Mucosa of descending colon (tissue), 3 donors: ENCODE results near the gene HDAC11. TPM values are rescaled to one million over a fixed set of nuclear protein-coding genes. Genes with fewer than 3 reads are reported as not detected.

Source experiments
- ATAC-seq: fragments of 200-7000 bp; cut with Tn5 transposase; one replicate; pipeline ENCODE4 v1.9.1; 2020; ENCODE audit warnings: mild to moderate bottlenecking, moderate library complexity
- DNase-seq, 3 donors: peaks; one replicate each; pipeline ENCODE4 v3.0.0-alpha.2; 2020
- H3K36me3 ChIP-seq: fragments of 200-600 bp; one replicate; pipeline ENCODE4 v1.8.0; 2021; ENCODE audit warnings: low read depth, mild to moderate bottlenecking
- H3K4me1 ChIP-seq: fragments of 200-600 bp; one replicate; pipeline ENCODE4 v1.8.0; 2021; ENCODE audit warnings: low read depth, mild to moderate bottlenecking
- H3K4me3 ChIP-seq: fragments of 200-600 bp; one replicate; pipeline ENCODE4 v1.8.0; 2021; ENCODE audit warnings: mild to moderate bottlenecking
- H3K9me3 ChIP-seq: fragments of 200-600 bp; one replicate; pipeline ENCODE4 v1.8.0; 2021; ENCODE audit warnings: mild to moderate bottlenecking
- intact Hi-C, 2 donors: fragments of 100-400 bp; cut with DNase I in 1 of 2; cut with micrococcal nuclease in 1 of 2; formaldehyde crosslinking; loops; one replicate each; pipeline versions ENCODE4 v1.11.0 to v1.11.1; 2022; cut with DNase I, micrococcal nuclease
- total RNA-seq, 3 donors: library from RNA; stranded (reverse); fragmentation: NEBNext Ultra II Directional in 2 of 3; extraction: Animal tissue kit (Norgen Biotek cat#: 25700) in 2 of 3; gene quantifications; one replicate each; pipeline versions ENCODE4 v1.2.1 to v1.2.4, GENCODE V29; 2021 to 2023
- TF ChIP-seq, protein P1 (sequence below): fragments of 200-600 bp; IDR thresholded peaks from one replicate; pipeline ENCODE4 v1.8.0; 2022; ENCODE audit warnings: antibody characterized with exemption, mild to moderate bottlenecking
- donor health status: DM: no; HTN: no; CAD: no; lungs with moderate emphysema.
- donor health status: DM: no; HTN: no; CAD: no.
- donor health status: DM: no; HTN: yes; CAD: no.

The HDAC11 gene
- total RNA-seq, 3 donors from 2014 or later: 23.0 to 28.7 (median 25.3) TPM

GRCh38 chr3:13506680-13507079 is 26.6 kb downstream of the HDAC11 start:
- DNase-seq: peak in 2 of 3 donors; percentile 15 to 31
- ATAC-seq: no peak
- intact Hi-C loops: no loop called here
- no peaks in the 10 kb centered on the region for H3K9me3 ChIP-seq
- no peaks in the 10 kb centered on the region for H3K4me1 ChIP-seq
- TF ChIP-seq, protein P1, sequence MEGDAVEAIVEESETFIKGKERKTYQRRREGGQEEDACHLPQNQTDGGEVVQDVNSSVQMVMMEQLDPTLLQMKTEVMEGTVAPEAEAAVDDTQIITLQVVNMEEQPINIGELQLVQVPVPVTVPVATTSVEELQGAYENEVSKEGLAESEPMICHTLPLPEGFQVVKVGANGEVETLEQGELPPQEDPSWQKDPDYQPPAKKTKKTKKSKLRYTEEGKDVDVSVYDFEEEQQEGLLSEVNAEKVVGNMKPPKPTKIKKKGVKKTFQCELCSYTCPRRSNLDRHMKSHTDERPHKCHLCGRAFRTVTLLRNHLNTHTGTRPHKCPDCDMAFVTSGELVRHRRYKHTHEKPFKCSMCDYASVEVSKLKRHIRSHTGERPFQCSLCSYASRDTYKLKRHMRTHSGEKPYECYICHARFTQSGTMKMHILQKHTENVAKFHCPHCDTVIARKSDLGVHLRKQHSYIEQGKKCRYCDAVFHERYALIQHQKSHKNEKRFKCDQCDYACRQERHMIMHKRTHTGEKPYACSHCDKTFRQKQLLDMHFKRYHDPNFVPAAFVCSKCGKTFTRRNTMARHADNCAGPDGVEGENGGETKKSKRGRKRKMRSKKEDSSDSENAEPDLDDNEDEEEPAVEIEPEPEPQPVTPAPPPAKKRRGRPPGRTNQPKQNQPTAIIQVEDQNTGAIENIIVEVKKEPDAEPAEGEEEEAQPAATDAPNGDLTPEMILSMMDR: no peak
- H3K36me3 ChIP-seq: no peaks in the 10 kb centered on the region
- H3K4me3 ChIP-seq: no peak overlapping the region

DNA sequence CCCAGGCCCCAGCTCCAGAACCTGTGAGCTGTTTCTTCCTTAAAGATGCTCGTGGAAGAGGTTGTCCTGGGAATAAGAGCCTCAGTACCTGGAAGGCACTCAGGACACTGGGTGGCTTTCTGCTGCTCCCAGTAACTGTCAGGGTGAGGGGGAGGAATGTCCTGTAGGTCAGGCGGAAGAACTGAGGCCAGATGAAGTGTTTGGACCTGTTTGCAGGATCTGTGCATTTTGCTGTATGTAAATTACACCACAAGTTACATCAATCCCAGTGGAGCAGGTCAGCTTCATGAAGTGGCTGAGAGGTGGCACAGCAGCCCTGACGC is 27.1 kb downstream of the HDAC11 start:
- H3K4me1 ChIP-seq: no peaks in the 10 kb centered on the region
- no peak for DNase-seq
- H3K9me3 ChIP-seq: no peaks in the 10 kb centered on the region
- TF ChIP-seq, protein P1: no peak
- H3K4me3 ChIP-seq: no peak overlapping the region
- no peak for ATAC-seq
- H3K36me3 ChIP-seq: no peaks in the 10 kb centered on the region
- intact Hi-C loops: no loop called here

DNA sequence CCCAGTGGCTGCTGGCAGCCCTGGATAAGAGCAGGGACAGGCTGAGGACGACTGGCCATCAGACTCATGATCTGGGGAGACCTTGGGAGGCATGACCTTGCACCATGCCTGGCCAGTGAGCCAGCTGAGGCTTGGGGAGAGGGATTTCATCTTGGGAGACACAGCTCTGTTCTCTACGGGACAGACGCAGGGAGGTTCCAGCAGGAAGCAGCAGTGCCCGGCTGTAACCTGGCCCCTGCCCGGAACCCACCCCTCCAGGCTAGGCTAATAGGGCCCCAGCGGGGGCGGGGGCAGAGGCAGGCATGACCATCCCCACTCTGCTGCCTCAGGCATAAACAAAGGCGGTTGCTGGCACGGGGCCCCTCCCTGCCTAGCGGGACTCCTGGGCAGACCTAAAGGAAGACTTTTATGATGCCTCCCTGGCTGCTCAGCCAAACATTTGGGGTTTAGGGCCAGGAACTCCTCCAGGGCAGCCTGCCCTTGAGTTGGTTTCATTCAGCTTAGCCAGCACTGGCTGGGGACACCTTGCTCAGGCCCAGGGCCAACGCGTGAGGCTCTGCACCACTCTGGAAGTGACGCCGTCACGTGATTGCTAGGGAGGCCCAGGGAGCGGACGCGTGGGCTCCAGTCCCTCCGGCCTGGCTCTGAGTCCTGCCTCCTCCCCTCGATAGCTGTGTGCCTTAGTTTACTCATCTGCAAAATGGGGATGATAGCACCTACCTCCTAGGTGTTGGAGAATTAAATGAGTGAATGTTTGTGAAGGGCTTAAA is 27.6 kb downstream of the HDAC11 start:
- intact Hi-C loops: no loop called here
- TF ChIP-seq, protein P1: no peak
- no peak for ATAC-seq
- H3K4me3 ChIP-seq: no peak overlapping the region
- no peaks in the 10 kb centered on the region for H3K9me3 ChIP-seq
- DNase-seq: peak in 2 of 3 donors; percentile 32 to 41
- no peaks in the 10 kb centered on the region for H3K4me1 ChIP-seq
- H3K36me3 ChIP-seq: no peaks in the 10 kb centered on the region

DNA sequence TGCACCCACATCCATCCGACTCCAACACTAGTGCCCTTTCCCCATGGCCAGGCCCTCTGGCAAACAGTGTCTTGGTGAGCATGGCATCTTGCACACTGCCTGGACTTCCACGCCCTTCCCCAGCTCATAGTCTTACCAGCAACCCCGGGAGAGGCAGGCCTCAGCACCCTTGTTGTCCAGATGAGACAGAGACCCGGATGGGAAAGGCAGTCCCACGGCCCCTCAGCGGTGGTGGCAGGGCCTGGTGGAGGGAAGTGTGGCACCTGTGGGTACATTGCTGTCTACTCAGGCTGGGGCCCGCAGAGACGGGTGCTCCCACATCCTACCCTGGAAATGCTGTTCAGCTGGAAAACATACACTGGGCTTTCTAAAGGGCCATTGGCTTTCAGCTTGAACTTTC is 28.4 kb downstream of the HDAC11 start:
- no peaks in the 10 kb centered on the region for H3K4me1 ChIP-seq
- DNase-seq: no peak
- no peak for ATAC-seq
- intact Hi-C loops: no loop called here
- no peaks in the 10 kb centered on the region for H3K9me3 ChIP-seq
- H3K36me3 ChIP-seq: no peaks in the 10 kb centered on the region
- no peak overlapping the region for H3K4me3 ChIP-seq
- TF ChIP-seq, protein P1: no peak

DNA sequence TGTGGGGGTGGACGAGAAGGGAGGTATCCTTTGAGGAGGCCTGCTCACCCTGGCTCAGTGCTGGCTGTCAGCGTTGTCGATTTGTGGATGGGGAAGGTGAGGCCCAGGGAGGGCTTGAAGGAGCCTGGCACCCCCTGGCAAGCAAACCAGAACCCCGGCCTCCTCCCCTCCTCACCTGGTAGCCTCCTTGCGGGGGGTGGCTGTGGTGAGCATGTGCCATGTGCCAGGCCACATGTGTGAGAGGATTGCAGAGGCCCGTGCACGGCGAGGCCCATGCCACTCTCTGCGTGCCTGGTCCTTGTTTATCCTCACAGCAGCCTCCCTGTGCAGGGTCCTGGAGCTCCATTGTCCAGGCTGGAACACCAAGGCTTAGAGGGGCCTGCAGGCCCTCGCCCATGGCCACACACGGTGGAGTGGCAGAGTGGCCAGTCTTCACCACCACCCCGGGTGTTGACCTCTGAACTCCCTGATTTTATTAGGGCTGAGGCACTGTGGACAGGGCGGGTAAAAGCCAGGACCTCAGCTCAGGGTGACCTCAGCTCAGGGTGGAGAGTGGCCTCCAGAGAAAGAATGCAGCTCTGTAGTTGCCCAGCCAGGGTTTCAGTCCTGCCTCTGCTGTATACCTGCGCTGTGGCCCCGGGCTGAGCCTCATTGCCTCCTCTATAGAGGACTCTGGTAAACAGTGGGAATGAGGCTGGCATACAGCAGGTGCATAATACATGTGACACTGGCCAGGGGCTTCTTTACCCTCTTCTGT is 29.1 kb downstream of the HDAC11 start:
- no peaks in the 10 kb centered on the region for H3K9me3 ChIP-seq
- no peak overlapping the region for H3K4me3 ChIP-seq
- no peak for ATAC-seq
- TF ChIP-seq, protein P1: no peak
- no peaks in the 10 kb centered on the region for H3K36me3 ChIP-seq
- DNase-seq: no peak
- no peaks in the 10 kb centered on the region for H3K4me1 ChIP-seq
- intact Hi-C loops: no loop called here
